Fibroblast of skin of right quadriceps (primary cell): ENCODE results near the gene ACTN4.

Experiments used
- DNase-seq: peaks from one replicate; pipeline ENCODE4 v3.0.0-alpha.2; 2013

ACTN4 gene

DNA sequence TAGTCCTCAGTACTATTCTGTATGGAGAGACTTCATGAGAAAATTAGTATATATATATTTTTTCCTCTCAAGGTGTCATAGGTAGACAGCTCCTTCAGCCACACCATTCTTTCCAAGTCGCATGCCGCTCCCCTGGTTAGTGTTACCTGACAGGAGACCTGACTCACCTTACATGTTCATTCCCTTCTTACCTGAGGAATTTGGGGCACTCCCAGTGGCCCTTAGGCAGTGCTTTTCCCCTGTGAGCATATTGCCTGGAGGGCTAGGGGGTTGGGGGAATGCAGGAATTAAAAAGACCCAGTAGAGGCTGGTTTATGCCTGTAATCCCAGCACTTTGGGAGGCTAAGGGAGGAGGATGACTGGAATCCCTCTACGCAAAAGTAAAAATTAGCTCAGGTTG lies 9.0 kb upstream of the ACTN4 start:
- no peak for DNase-seq

DNA sequence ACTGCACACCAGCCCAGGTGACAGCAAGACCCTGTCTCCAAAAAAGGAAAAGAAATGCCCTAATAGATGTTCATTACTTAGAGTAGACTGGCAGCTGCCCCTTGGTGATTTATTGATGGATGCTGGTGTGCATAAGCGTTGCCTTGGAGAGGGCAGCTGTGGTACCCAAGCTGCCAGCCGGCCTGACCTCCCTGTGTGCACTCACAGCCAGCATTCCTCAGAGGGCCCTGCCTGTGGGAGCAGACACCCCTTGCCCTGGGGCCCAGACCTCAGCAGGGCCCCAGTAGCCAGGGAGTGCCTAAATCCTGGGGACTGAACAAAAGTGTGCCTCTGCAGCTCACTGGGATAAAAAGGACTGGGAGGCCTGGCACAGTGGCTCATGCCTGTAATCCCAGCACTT lies 7.8 kb upstream of the ACTN4 start:
- no peak for DNase-seq

DNA sequence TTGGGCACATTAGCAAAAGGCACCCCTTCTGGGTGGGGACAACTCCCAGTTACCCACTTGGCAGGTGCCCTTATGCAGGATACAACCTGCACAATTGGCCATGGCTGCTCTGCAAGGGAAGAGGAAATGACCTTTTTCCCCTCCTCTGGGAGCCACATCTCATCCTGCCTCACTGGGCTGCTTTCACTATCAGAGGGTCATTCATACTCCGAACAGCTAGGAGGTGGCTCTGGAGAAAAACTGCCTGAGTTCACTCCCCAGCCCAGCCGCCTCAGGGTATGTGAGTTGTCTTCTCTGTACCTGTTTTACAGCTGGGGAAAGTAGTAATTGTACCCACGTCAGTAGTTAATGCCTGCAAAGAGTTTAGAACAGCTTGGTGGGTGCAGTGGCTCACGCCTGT lies 7.1 kb upstream of the ACTN4 start:
- no peak for DNase-seq

DNA sequence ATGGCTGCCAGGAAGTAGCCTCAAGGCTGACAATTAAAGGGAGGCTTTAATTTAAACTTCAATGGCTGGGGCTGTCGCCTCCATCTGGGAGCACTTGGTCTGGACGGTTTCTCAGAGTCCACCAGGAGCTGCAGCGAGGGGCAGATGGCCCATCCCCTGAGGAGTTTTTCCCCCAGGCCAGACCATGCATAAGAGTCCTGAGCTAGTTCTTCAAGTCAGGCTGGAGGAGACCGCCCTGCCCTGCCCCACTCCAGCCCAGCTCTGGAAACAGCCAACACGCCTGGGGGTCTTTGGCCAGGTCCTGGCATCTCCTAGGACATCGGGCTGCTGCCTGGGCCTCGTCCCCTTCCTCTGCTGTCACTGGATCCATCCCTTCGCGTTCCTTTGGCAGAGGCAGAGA lies 5.3 kb upstream of the ACTN4 start:
- DNase-seq = no peak

DNA sequence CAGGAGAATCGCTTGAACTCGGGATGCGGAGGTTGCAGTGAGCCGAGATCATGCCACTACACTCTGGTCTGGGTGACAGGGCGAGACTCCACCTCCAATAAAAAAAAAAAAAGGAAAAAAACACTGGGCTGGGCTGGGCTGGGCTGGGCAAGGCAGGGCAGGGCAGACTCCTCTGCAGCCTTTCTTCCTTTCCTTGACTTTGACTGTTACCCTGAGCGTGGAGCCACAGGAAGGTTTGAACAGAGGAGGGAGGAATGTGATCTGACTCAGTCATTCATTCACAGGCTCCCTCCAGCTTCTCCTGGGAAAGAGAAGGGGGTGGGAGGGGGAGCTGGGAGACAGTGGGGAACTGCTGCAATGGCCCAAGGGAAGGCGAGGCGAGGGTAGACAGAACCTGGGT lies 2.7 kb upstream of the ACTN4 start:
- DNase-seq = no peak

DNA sequence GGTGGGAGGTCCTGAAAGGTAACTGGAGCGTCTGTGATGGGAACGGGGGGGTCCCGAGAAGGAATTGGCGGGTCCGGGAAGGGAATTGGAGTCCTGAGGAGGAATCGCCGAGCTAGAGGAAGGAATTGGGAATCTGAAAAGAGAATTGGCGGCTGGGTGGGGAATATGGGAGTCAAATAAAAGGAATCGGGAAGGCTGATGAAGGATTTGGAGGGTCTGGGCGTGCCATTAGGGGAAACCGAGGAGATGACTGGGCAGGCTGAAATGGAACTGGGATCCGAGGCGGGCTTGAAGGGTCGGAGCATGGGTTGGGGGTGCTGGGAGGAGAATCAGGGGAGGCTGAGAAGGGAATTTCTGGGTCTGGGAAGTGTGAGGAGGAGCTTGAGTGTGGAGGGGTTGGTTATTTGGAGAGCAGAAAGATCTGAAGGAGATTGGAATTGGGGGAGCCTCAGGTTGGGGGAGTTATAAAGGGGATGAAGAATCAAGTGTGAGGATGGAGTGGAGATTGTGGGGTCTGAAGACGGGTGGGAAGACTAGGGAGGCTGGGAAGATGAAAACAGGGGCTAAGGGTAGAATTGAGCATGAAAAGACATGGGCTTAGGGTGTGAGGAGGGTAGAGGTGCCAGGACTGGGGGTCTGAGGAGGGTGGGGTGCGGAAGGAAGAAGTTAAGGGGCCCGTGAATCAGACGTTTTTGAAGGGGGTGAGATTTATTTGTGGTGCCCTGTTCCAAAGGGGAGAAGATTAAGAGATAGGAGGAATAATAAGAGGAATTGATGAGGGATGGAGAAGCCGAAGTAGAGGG lies 718 bp downstream of the ACTN4 start:
- no peak for DNase-seq

DNA sequence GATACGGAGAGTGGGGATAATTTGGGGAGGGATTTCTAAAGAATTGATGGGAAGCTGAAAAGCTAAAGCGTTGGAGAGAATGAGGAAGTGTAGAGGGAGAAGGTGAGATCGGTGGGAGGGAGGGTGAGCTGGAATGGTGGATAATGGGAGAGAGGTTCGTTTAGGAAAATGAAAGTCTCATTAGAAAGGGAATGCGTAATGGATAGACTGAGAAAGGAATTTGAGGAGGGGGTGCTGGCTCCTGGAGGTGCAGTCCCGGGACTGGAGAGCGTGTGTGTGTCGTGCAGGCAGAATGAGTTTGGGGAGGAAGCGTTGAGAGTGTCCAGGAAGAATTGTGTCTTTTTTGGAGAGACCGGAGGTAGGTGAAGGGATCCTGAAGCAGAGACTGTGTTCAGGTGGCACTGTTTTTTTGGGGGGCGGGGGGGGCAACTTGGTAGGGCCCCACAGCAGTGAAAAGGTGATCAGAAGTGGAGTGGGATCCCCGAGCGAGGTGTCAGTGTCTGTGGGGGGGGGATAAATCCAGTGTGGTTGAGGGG lies 1.4 kb downstream of the ACTN4 start:
- no peak for DNase-seq

DNA sequence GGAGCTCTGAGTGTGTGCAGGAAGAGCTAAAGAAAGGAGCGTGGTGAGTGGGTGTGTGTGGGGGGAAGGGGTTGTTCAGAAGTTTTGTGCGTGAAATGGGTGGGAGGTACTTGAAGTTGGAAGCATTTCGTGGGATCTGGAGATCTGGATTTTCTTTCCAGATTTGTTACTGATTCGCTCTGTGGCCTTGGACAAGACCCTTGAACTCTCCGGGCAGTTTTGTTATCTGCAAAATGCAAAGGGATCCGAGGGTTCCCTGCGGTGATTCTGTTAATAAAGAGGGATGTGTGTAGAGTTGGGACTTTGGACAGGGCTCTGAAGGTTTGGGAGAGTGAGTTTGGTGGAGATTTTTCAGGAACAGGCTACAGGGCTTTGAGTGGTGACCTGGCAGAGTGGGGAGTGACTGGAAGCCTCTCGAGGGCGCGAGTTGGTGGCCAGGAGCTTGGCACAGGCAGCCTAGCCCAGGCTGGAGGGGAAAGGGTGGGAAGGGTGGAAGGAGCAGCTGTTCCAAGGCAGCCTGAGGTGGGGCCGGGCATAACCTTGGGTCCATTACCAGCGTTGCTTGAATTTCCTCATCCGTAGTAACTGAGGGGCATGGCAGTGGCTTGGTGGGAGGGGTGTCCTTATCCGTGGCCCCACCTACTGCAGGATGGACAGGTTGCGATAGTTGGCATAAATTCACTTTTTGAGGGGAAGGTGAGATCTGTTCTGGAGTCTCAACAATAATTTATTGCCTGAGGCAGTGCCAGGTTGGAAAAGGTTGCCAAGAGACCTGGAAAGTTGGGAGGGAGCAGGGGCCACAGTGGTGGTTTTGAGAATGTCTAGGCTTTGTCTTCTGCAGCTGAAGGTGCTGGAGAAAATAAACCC lies 2.1 kb downstream of the ACTN4 start:
- DNase-seq = no peak

DNA sequence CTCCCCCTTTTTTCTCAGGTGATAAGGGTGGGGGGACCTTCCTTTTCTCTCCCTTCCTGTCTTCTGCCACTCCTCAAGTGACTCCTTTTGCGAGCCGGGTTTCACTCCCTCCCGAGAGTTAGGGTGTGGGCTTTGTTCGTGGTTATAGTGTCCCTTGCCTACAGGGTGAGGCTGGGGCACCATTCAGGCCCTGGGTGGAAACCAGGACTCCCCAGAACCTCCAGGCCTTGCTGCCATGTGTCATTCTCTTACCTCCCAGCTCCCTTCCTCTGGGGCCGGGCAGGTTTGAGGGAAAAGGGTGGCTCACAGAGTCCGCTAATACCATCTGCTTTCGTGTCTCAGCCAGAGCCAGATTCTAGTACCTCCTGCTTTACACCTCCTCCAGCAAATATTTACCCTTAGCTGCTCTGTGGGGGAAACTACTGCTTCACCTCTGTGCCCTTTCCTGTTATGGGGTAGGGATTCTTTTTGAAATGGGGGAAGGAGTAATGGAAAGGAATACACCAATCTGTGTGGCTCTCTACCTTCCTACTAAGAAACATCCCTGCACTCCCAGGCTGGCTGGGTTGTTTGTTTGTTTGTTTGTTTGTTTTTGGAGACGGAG lies 2.8 kb downstream of the ACTN4 start:
- no peak for DNase-seq

DNA sequence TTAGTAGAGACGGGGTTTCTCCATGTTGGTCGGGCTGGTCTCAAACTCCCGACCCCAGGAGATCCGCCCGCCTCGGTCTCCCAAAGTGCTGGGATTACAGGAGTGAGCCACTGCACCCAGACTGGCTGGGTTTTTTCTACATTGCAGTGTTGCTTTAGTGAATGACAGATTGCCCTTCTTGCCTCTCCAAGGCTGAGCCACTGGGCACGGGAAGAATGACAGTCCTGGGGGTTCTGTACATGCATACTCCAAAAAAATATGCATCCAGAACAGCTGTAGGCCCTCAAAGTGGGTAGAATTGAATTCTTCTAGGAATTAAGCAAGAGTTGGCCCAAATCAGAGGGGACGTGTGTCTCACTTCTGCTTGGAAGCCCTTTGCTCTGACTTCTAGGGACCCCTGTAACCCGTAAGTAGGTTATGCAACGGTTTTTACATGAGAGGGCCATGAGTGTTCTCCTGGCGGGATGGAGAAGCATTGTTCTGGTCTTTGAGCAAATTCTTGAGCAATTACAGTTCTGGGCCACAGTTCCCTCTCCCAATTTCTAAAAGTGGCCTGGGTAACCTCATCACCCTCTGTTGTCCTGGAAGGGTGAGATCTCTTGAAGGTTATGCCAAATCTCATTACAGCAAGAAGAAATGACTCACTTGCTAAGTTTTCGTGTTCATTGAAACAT lies 3.6 kb downstream of the ACTN4 start:
- DNase-seq = peak; percentile 63

DNA sequence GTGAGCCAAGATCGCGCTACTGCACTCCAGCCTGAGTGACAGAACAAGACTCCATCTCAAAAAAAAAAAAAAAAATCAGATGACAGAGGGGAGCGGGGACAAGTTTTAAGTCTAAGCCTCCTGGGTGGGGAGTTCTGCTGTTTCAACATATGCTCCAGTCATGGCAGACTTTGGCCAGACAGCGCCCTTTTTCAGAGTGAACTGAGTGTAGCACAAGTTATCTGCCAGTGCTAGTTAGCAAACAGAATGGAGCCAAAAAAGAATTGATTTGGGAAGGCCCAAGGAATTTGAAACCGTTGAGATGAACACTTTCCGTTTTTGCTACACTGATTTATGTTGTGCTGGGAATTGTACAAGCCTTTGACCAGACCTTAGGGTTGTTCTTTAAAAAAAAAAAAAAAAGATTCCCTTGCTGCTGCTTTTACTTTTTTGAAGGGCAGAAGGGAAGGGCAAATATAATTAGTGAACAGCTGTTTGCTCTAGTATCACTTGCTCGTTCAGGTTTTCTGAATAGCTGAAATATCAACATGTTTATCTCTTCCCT lies 5.7 kb downstream of the ACTN4 start:
- DNase-seq = no peak

DNA sequence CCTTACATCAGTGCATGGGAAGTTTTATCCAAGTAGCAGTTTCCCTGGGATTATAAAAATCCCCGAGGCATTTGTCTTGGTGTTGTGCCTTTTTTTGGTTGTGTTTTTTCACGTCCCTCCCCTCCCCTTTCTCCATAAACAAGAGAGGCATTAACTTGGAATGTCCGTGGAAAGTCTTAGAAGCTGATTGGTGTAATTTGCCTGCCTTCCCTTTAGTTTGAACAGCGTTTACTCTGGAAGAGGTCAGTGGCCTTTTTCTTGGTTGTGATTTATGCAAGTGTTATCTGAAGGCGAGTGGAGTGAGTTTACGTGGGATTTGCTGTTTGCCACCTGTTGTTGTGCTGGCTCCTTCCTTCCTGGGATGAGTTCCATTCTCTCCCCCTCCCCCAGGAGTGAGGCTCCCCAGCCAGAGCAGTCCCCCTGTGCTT lies 7.2 kb downstream of the ACTN4 start:
- no peak for DNase-seq

DNA sequence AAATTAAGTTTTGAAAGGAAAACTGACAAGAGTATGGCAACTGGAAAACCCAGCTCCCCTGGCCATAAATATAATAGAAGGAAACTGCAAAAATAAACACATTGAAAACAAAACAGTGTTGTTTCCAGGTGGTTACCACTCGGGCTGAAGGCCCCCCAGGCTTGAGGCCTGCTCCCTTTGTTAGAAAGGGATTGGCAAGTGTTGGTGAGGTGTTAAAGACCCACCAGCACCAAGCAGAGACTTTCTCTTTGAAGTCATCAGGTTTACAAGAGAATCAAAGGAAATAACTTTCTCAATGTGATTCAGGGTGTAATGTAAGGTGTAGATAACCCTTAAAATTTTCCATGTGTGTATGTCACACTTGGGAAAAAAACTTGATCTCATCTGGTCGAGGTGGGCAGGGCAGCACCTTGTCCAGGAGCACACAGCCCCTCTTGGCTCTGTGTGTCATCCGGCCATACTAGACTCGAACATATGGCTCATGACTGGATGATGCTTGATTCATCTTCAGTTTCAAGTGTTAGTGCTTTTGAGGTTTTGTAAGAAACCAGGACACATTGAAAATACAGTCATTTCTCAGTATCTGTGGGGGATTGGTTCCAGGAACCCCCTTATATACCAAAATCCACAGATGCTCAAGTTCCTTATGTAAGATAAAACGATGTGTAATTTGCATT lies 7.8 kb downstream of the ACTN4 start:
- peak; percentile 44 for DNase-seq

DNA sequence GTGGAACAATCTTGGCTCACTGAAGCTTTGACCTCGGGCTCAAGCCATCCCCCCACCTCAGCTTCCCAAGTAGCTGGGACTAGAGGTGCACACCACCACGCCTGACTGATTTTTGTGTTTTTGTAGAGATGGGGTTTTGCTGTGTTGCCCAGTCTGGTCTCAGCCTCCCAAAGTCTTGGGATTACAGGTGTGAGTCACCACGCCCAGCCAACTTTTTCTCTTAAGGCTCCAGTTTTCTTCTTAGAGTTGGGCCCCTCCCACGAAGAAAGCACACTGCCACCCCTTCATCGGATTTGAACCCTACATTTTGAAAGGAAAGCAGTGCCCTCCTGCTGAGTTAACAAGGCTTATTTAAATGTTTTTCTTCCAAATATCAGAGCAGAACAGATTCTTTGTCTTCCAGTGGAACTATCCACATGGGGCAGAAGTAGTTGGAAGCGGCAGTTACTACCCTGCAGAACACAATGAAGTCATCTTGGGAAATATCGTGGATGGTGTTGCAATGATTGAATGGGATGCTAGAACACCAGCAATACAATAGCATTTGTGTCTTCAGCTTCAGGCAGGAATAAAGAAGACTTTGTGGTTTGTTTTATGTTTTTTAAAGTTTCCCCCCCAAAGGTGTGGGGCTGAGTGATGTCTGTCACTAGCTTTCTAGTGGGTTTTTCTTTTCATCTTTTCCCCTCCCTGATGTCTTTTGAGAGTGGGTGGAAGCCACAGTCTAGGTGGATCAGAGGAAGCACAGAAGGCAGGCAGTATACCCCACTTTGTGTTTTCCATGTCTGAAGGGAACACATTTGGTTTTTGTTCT lies 8.9 kb downstream of the ACTN4 start:
- DNase-seq = peak; percentile 66

DNA sequence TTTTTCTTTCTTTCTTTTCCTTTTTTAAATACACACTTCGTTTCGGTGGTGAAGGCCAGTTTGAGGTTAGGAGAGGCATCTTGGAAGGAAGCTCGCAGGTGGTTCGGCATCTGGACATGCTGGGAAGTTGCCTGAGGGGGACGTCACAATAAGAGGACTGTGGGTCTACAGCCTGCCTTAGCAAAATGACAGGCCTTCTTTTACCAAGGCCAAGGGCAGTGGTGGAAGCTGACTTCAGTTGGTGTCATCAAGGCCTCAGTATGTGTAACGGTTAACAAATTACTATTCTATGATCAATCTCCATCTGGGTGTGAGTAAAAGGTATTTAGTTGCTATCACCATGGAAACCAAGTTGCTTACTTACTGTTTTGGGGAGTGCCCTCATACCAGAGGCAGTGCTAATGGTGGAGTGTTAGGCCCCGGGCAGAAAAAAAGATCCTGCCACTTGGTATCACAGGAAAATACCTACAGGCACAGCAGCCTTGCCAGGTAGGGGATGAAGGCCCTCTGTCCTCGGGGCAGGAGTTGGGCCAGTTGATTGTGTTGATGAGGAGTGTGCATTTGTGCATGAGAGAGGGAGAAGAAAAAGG lies 10.3 kb downstream of the ACTN4 start:
- peak; percentile 92 for DNase-seq

DNA sequence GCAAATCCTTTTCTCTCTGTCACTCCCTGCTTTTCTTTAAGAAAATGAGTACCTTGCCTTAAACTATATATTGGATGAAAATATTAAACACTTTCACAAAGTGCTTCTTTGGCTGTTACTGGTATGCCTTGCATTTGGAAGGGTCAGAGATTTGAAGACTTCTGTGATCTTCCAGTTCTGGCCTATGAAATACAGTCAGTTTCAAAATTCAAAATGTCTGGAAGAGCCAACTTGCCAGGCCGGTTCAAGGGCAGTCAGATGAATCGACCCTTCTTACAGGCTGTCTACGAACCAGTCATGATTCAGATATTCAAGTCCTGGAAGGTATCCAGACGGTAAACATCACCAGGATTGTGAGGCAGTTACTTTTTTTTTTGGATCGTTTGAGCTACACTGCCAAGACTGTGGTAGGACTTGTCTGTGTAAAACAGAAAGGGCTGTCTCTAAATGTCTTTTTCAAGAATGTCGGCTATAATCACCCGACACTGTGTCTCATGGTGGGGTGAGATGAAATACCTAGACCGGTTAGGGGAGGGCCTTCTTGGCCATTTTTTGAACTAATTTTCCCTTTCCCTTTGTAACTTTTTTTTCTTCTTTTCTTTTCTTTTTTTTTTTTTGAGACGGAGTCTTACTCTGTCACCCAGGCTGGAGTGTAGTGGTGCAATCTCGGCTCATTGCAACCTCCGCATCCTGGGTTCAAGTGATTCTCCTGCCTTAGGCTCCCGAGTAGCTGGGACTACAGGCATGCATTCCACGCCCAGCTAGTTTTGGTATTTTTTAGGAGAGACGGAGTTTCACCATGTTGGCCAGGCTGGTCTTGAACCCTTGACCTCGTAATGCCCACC lies 11.2 kb downstream of the ACTN4 start:
- peak; percentile 100 for DNase-seq

DNA sequence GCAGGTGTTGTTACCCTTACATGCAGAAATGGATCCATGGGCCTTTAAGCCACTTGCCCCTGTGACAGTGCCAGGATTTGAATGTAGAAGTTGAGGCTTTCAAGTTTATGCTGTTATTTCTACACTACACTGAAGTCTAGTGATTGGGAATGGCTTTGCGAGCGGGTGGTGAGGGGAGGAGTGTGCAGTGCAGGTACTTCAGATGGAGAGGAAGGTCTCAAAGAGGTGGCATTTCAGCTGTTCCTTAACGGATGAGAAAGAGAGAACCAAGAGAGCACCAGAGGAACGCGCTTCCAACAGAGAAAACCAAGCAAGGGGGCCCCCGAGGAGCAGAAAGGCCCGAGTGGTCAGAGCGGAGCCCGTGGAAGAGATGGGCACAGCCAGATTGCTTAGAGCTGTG lies 13.3 kb downstream of the ACTN4 start:
- no peak for DNase-seq

DNA sequence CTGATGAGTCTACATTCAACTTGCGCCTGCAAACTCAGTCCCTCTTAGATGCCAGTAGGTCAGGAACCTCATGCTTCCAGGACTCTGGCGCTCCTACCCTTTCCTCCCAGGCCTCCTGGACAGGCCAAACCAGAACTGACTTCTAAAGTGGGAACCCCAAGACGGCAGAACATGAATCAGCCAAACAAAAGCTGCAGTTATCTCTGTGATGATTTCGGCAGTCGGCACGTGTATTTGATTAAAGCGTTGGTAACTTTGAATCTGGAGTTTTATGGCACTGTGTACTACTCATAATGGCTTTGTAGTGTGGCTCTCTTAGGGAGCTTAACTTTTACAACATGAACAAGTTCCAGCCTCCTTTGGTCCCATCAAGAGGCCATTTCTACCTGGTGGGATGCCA lies 13.7 kb downstream of the ACTN4 start:
- DNase-seq = peak; percentile 69

DNA sequence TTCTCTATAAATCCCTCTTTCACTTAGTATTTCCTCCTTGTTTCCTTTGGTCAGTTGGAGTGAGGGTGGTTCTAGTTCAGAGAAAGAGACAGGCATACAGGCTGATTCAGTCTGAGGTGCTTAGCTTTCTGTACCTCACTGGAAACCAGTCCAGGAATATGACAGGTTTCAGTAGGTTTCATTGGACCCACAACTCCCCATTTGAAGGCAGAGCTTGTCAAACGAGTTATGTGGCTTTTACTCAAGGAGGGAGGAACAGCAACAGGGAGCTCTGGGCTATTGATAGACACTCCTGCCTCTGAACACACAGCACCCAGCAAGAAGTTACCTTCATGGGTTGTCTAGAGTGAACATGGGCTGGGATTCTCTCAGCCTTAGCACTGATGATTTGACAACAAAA lies 14.5 kb downstream of the ACTN4 start:
- DNase-seq = no peak
